HepG2 (cell line): Measurements from ENCODE around the gene CYCS.

Experiments used
- BHLHE40 ChIP-seq: IDR thresholded peaks from 2 replicates; pipeline ENCODE4 v1.6.1; 2011; ENCODE audit warnings: low read length, improper control_type of control experiment
- CTCF ChIP-seq: sonication (generic); formaldehyde crosslinking; IDR thresholded peaks from 2 replicates; pipeline ENCODE4 v1.5.0; 2020; ENCODE audit warnings: mild to moderate bottlenecking, missing genetic modification reagents, moderate library complexity
- HDAC1 ChIP-seq: sonication (generic); formaldehyde crosslinking; IDR thresholded peaks from 2 replicates; pipeline ENCODE4 v1.5.1; 2020; ENCODE audit warnings: mild to moderate bottlenecking, missing genetic modification reagents
- MTA3 ChIP-seq: sonication (generic); formaldehyde crosslinking; IDR thresholded peaks from 2 replicates; pipeline ENCODE4 v1.4.0; 2020; ENCODE audit warnings: missing genetic modification reagents
- POLR2AphosphoS5 ChIP-seq: IDR thresholded peaks from 2 replicates; pipeline ENCODE4 v1.6.1; 2012; ENCODE audit warnings: low read depth, low read length
- RELA ChIP-seq: sonication (generic); formaldehyde crosslinking; IDR thresholded peaks from 2 replicates; pipeline ENCODE4 v1.4.0; 2020; ENCODE audit warnings: missing genetic modification reagents
- TAF1 ChIP-seq: sonication (generic); formaldehyde crosslinking; IDR thresholded peaks from 2 replicates; pipeline ENCODE4 v1.4.0; 2020; ENCODE audit warnings: missing genetic modification reagents
- YY1 ChIP-seq: IDR thresholded peaks from 2 replicates; pipeline ENCODE4 v1.6.1; 2011; ENCODE audit warnings: low read length, low read depth, moderate library complexity, mild to moderate bottlenecking; ENCODE audit not compliant: insufficient read depth, insufficient replicate concordance
- ZBTB39 ChIP-seq: sonication (generic); formaldehyde crosslinking; IDR thresholded peaks from 2 replicates; pipeline ENCODE4 v1.5.0; 2020; ENCODE audit warnings: missing genetic modification reagents
- ZMAT5 ChIP-seq: sonication (generic); formaldehyde crosslinking; IDR thresholded peaks from 2 replicates; pipeline ENCODE4 v1.5.0; 2020; ENCODE audit warnings: mild to moderate bottlenecking, low read depth, missing genetic modification reagents, borderline replicate concordance
- ZNF207 ChIP-seq: fragments of 450-650 bp; IDR thresholded peaks from 2 replicates; pipeline ENCODE4 v1.6.1; 2016; ENCODE audit warnings: antibody characterized with exemption, borderline replicate concordance
- ZNF44 ChIP-seq: sonication (generic); formaldehyde crosslinking; IDR thresholded peaks from 2 replicates; pipeline ENCODE4 v1.5.1; 2020; ENCODE audit warnings: mild to moderate bottlenecking, missing genetic modification reagents

- TF ChIP-seq YY1: no peak
- TF ChIP-seq ZNF44 (CRISPR knock-in tag): no peak
- TF ChIP-seq ZNF207: no peak
- TF ChIP-seq ZMAT5: no peak
- no peak for TF ChIP-seq MTA3 (CRISPR knock-in tag)
- no peak for TF ChIP-seq RELA (CRISPR knock-in tag)
- TF ChIP-seq HDAC1: no peak
- no peak for TF ChIP-seq CTCF
- TF ChIP-seq ZBTB39: no peak
- TF ChIP-seq POLR2AphosphoS5: no peak
- no peak for TF ChIP-seq BHLHE40
- no peak for TF ChIP-seq TAF1
Observed at GRCh38 chr7:25117226-25118047, 7.6 kb downstream of the CYCS start.
